NCI-H1694 treated with DMSO at 0.1 percent for 48 hours (cell line): ENCODE measurements around the gene SNHG17.

Experiments
- DNase-seq: peaks from one replicate; lab custom pipeline; 2025; lab: John Stamatoyannopoulos, UW

SNHG17 gene

DNA sequence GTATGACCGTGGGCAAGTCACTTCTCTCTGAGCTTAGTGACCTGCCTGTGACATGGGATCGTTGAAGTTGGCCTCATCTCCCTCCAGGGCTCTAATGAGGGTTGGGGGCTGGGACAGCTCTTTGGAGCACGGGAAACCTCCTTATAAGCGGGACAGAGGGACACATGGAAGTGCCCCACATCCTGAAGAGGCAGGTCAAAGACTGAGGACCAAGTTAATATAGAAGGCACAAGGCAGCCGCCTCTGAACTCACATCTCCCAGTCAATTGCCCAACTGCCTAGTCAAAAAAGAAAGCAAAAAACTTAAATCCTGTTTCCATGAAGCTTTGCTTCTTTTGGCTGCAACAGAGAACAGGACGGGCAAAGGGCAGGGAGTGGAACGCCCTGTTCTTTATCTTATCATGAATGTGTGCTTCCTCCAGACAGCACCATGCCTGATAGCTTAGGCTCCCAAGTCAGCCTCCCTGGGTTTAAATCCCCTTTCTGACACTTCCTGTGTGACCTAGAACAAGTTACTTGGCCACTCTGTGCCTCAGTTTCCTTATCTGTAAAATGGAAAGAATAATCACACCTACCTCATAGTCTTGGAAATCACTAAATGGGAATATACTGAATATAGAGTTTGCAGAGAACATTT, 61.8 kb downstream of the SNHG17 start:
- no peak for DNase-seq

DNA sequence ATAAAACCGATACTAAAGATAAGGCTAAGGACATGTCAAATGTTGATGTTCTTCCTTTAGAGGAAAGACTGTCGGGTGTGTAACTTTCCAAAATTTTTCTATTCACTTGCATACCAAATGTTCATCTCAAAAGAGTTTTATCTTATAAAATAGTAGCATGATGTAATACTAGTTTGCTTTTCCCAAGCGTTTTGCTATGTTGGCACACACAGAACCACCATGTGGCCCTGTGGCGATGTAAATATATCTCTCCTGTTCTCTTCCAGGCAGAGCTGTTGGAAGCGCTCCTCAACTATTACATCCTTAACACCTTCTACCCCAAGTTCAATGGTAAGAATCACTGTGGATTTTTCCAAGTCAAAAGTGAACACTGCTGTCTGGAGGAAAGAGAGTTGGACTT, 62.3 kb downstream of the SNHG17 start:
- DNase-seq, result no peak
